GM19025 (cell line): Measurements from ENCODE around the gene ALDH3B2.
"Not testable (repeated sequence)": the region's sequence is repeated elsewhere in the genome, so short reads cannot be mapped to it uniquely, and the experiment has no call there.

Experiments used
- ATAC-seq: cut with Tn5 transposase; IDR thresholded peaks from one replicate; pipeline ENCODE4 v1.9.1; 2021; ENCODE audit warnings: mild to moderate bottlenecking, low read depth, moderate library complexity; ENCODE audit not compliant: unreplicated experiment

ALDH3B2 gene

GRCh38 chr11:67632175-67632981, 42.0 kb downstream of the ALDH3B2 start:
- no peak for ATAC-seq

- no peak for ATAC-seq
Measured at GRCh38 chr11:67631853-67632174, 42.6 kb downstream of the ALDH3B2 start.

GRCh38 chr11:67631411-67631810, 43.0 kb downstream of the ALDH3B2 start:
- ATAC-seq: no peak

- no peak for ATAC-seq
Measured at GRCh38 chr11:67630943-67631331, 43.5 kb downstream of the ALDH3B2 start.

- peak; percentile 59 for ATAC-seq
Measured at GRCh38 chr11:67630228-67630942, 44.0 kb downstream of the ALDH3B2 start.

GRCh38 chr11:67629386-67630227, 44.8 kb downstream of the ALDH3B2 start, which contains the start of gene NUDT8:
NUDT8 (minus strand) TSS chr11:67629937; CDS start chr11:67629911, 26 bp downstream.
- ATAC-seq: peak; percentile 49

- no peak for ATAC-seq
Measured at GRCh38 chr11:67628710-67629385, 45.6 kb downstream of the ALDH3B2 start.

- no peak for ATAC-seq
Measured at GRCh38 chr11:67627812-67628624, 46.4 kb downstream of the ALDH3B2 start.

GRCh38 chr11:67627441-67627811, 47.0 kb downstream of the ALDH3B2 start:
- ATAC-seq: no peak

- ATAC-seq: no peak
Measured at GRCh38 chr11:67626970-67627369, 47.5 kb downstream of the ALDH3B2 start.

- ATAC-seq: not testable (repeated sequence)
Measured at GRCh38 chr11:67626131-67626833, 48.1 kb downstream of the ALDH3B2 start.

- not testable (repeated sequence) for ATAC-seq
Measured at GRCh38 chr11:67623795-67624194, 50.6 kb downstream of the ALDH3B2 start.

GRCh38 chr11:67622905-67623304, 51.5 kb downstream of the ALDH3B2 start:
- not testable (repeated sequence) for ATAC-seq

GRCh38 chr11:67621928-67622327, 52.5 kb downstream of the ALDH3B2 start:
- not testable (repeated sequence) for ATAC-seq

GRCh38 chr11:67620621-67621020, 53.8 kb downstream of the ALDH3B2 start:
- not testable (repeated sequence) for ATAC-seq

- not testable (repeated sequence) for ATAC-seq
Measured at GRCh38 chr11:67619683-67620618, 54.5 kb downstream of the ALDH3B2 start.

- ATAC-seq: not testable (repeated sequence)
Measured at GRCh38 chr11:67618901-67619659, 55.3 kb downstream of the ALDH3B2 start.
